CD4-positive, alpha-beta T cell treated with Interleukin-4 for 1 hour (primary cell): ENCODE data around the gene XPNPEP3.
"Not testable (repeated sequence)": the region's sequence is repeated elsewhere in the genome, so short reads cannot be mapped to it uniquely, and the experiment has no call there.

Experiments
- DNase-seq, 2 donors: peaks; one replicate each; pipeline ENCODE4 v3.0.0-alpha.2; 2020 to 2022

The XPNPEP3 gene

DNA sequence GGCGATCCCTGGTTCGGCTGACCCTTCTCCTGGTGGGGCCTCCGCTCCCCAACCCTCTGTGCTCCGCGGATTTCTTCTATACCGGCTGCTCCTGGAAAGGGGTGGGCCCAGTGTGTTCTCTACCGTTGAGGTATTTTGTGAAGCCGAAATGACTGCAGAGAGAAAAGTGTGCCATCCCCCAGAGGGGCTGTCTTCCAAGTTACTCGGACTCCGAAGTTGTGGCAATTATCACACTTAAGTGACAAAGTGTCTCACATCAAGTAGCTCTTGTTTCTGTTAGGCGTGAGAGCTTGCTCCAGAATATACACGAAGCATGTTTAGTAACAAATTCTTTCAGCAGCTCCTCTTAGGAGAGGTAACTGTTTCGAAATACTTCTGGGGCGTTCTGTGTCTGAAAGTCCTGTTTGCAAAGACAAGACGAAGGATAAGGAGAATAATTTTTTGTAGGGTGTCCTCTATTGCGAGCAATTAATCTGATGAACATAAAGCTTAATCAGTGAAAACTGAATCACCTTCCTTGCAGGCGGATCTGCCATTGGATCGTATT, 434 bp downstream of the XPNPEP3 start:
- no peak for DNase-seq

- no peak for DNase-seq
These were observed 5.1 kb downstream of the XPNPEP3 start, which contains the start of gene DNAJB7 for GRCh38 chr22:40862013-40862412. Gene DNAJB7, minus strand, starts transcription at chr22:40862113. Its CDS starts 119 bp downstream, at chr22:40861994.

DNA sequence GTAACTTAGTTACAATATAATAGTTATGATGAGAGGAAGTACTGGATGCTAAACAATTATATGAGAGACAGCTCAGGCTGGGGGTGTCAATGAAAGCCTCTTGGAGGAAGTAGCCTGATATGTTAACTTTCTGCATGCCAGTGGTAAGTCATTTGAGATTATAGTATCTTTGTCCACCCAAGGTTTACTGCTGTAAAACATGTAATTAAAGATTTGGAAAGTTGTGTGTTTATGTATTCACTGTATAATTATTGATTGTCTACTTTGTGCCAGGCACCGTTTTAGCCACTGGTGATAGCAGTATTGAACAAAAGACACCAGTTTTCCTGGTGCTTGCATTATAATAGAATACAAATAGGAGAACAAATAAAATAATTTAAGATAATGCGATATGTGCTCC, 5.6 kb downstream of the XPNPEP3 start:
- DNase-seq, result no peak

- no peak for DNase-seq
These were observed 10.2 kb downstream of the XPNPEP3 start for GRCh38 chr22:40867109-40867508.

GRCh38 chr22:40868379-40868778, 11.4 kb downstream of the XPNPEP3 start:
- DNase-seq, result not testable (repeated sequence)

GRCh38 chr22:40874016-40874415, 17.1 kb downstream of the XPNPEP3 start:
- DNase-seq, result no peak

DNA sequence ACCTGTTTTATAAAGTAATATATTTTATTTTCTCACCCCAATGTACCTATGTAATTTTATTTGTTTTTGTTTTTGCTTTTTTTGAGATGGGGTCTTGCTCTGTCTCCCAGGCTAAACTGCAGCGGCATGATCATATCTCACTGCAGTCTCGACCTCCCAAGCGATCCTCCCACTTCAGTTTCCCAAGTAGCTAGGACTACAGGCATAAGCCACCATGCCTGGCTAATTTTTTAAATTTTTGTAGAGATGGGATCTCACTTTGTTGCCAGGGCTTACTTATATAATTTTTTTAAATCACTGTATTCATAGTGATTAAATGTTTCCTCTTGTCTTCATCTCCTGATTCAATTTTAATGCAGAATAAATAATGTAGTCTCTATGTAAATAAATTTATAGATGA, 18.2 kb downstream of the XPNPEP3 start:
- DNase-seq, result no peak

GRCh38 chr22:40876907-40877306, 20.0 kb downstream of the XPNPEP3 start:
- no peak for DNase-seq

GRCh38 chr22:40877488-40877887, 20.5 kb downstream of the XPNPEP3 start:
- no peak for DNase-seq

DNA sequence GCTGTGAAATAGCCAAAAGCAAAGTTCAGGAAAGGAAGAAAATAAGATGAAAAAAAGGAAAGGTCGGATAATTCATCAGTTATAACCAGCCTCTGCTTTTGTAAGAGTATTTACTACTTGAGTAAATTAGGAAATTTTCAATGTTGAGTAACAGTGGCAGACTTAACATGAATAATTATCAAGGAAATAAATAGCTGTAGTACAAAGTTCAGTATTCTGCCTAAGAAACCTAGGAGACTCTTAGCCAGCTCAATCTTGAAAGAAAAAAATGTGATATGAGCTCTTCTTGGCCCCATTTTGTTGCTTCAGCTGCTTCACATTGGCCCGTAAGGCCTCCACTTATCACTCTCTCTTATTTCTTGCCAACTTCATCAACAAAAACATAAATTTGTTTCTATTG, 22.0 kb downstream of the XPNPEP3 start:
- DNase-seq, result no peak

DNA sequence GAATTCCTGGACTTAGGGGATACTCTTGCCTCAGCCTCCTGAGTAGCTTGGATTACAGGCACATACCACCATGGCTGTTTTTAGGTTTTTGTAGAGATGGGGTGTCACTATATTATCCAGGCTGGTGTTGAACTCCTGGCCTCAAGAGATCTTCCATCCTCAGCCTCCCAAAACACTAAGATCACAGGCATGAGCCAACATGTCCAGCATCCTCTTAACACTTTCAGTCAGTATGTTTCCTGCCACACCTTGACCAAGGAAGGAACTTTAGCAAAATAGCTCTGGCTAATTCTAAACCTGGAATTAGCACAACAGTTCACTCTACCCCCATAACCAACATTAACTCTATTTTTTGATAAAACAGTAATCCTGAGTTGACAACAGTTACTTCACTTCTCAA, 32.2 kb downstream of the XPNPEP3 start:
- DNase-seq, result no peak

DNA sequence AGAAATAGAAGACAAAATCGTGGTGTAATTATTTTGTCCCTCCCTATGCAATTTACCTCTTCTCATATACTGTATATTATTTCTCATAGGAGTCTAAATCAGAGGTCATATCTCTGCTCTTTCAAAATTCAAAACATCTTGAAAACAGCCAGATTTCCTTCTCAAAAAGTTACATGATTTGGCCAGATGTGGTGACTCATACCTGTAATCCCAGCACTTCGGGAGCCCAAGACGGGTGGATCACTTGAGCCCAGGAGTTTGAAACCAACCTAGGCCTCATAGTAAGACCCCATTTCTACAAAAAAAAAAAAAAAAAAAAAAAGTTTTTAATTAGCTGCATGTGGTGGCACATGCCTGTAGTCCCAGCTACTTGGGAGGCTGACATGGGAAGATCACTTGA, 33.9 kb downstream of the XPNPEP3 start:
- DNase-seq, result no peak

DNA sequence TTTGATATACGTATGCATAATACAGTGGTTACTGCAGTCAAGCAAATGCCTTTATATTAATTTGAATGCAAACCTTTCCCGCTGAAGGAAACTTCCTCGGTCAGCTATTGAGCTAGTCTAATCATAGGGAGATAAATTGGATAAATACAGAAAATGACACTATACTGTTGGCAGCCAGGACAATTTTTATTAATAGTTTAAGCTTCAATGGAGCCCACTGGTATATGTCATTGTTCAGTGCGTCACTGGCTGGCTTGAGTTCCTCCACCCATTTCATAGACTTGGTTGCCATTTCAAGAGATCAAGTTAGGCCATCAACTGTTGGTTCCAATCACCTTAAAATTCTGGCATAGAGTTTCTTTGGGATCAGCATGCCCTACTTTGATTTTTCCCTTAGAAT, 37.5 kb downstream of the XPNPEP3 start:
- DNase-seq, result no peak

GRCh38 chr22:40898850-40899357, 42.0 kb downstream of the XPNPEP3 start:
- DNase-seq, result peak in 1 of 2 donors; percentile 70

DNA sequence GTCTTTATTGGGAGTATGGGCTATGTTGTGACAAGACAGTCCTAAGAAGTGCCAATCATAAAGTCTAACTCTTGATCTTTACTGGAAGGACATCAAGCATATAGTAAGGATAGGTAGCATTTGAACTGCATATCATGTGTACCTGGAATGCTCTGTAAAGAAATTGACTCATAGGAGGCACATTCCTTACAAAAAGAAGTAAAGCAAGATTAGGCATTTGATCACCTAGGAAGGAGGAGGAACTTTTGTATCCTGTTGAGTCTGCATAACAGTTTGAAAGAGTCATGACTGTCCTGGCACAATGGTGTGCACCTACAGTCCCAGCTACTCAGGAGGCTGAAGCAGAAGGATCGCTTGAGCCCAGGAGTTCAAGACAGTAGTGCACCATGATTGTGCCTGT, 47.2 kb downstream of the XPNPEP3 start:
- DNase-seq, result no peak

DNA sequence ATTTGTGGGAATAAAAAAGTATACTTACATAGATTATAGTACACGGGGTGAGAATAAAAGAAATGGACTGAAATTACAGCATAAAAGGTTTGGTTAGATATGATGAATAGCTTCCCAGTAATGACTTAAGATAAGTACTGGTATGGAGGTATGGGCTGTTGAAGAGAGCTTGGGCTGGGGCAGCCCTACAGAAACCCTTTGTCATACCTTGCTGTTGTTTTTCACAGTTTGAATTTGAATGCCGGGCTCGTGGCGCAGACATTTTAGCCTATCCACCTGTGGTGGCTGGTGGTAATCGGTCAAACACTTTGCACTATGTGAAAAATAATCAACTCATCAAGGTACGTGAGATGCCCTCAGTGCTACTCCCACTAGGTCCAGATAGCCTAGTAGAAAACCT, 51.9 kb downstream of the XPNPEP3 start:
- no peak for DNase-seq

- DNase-seq, result no peak
These were observed 54.8 kb downstream of the XPNPEP3 start for GRCh38 chr22:40911772-40912171.

- not testable (repeated sequence) for DNase-seq
These were observed 56.0 kb downstream of the XPNPEP3 start for GRCh38 chr22:40912987-40913386.

DNA sequence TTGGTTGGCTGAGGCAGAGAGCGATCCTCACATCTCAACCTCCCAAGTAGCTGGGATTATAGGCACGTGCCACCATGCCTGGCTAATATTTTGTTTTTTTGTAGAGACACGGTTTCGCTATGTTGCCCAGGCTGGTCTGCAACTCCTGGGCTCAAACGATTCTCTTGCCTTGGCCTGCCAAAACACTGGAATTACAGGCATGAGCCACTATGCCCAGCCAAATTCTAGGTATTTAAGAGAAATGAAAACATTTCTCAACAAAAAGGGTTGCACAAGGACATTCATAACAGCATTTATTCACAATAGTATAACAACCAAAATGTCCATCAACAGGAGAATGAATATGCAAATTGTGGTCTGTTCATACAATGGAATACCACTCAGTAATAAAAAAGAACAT, 62.5 kb downstream of the XPNPEP3 start:
- no peak for DNase-seq

- DNase-seq, result no peak
These were observed 63.6 kb downstream of the XPNPEP3 start for GRCh38 chr22:40920526-40920925.

DNA sequence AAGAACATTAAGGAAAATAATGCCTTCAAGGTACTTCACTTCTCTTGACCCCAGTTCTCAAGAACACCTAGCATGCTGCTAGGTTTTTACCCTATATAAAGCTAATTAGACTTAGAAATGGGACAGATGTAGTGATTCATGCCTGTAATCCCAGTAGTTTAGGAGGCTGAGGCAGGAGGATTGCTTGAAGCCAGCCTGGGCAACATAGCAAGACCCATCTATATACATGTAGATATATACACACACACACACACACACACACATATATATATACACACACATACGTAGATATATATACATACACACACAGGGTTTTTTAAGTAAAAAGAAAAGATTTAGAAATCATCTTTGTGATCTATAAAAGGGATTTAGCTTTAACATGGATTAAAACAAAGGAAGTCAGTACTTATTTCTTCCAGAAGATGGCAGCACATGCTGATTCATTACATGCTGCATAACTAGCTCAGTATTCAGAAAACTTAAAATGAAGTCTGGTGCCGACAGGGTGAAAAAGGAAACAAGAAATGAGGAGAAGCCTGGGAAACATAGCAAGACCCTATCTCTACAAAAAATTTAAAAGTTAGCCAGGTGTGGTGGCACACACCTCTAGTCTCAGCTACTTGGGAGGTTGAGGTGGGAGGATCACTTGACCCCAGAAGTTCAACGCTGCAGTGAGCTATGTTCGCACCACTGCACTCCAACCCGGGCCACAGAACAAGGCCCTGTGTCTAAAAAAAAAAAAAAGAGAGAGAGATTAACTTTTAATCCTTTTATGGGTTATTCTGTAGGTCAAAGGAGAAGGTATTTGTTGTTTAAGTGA, 65.7 kb downstream of the XPNPEP3 start:
- peak in 1 of 2 donors; percentile 81 for DNase-seq

DNA sequence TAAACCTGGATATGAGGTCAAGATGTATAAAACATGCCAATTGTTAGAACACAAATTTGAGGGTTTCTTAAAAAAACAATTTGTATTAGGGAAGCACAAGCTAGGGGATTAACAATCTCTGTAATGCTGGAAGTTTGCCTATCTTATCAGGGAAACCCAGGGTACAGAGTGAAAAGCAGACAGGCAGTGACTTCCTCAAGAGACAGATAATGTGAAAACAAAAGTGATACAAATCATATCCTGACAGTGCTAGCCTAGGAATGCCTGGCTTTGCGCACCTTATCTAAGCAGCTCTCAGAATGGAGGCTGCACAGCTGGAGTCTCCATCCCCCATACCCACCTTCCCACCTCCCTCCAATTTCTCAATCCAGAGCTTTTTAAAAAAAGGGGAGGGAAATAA, 71.7 kb downstream of the XPNPEP3 start:
- no peak for DNase-seq

DNA sequence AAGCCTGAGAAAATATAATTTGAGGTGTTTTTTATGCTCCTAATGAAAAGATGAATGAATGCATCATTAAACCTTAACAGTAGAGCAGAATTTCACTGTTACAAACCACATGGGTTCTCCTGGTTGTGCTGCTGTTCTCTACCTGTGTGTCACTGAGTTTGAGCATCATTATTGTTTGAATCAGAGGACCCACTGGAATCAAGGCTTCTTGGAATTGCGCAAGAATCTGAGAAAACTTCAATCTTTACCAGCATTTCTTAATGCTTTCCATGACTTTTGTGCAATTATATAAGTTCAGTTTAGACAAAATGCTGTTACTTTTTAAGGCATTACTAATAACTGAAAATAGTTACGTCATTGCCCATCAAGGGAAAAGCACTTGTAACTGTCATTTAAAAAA, 75.4 kb downstream of the XPNPEP3 start:
- DNase-seq, result no peak

GRCh38 chr22:40939202-40939601, 82.3 kb downstream of the XPNPEP3 start:
- no peak for DNase-seq
